H1 (cell line): Measurements from ENCODE around the gene PBLD. TPM values are rescaled to one million over a fixed set of nuclear protein-coding genes. Genes with fewer than 3 reads are reported as not detected.

Experiments used
- CTCF ChIA-PET: fragments of 300-600 bp; sonication (Branson Sonifier 250); formaldehyde crosslinking; loops from one replicate; lab custom pipeline; 2021; ENCODE audit not compliant: partially characterized antibody; lab: Charles Lee
- POLR2A ChIA-PET: fragments of 300-600 bp; sonication (Branson Sonifier 250); formaldehyde crosslinking; loops from one replicate; lab custom pipeline; 2021; ENCODE audit warnings: inconsistent platforms; ENCODE audit not compliant: partially characterized antibody; lab: Charles Lee
- DNase-seq, 2 experiments: peaks; one replicate each; pipeline versions ENCODE4 v3.0.0 to v3.0.0-alpha.2; 2010 to 2022; ENCODE audit warnings: low spot score in 2 of 2, low read depth in 1 of 2, mixed read lengths in 1 of 2
- FAIRE-seq: peaks from 2 replicates; lab custom pipeline; 2011; peaks lifted over from hg19 to GRCh38; lab: Jason Lieb, UNC
- H2AFZ ChIP-seq: 2 replicates; pipeline ENCODE4 v1.8.1; 2012; ENCODE audit warnings: low read length, inconsistent platforms
- H2AK5ac ChIP-seq: 2 replicates; pipeline ENCODE4 v1.6.1; 2013; ENCODE audit warnings: low read depth, low read length
- H2BK120ac ChIP-seq: replicated peaks from 2 replicates; pipeline ENCODE3; 2013; ENCODE audit warnings: low read depth, low read length, inconsistent platforms
- H2BK12ac ChIP-seq: 2 replicates; pipeline ENCODE4 v1.6.1; 2013; ENCODE audit warnings: low read depth, low read length
- H2BK15ac ChIP-seq: 2 replicates; pipeline ENCODE4 v1.6.1; 2013; ENCODE audit warnings: low read length
- H2BK20ac ChIP-seq: 2 replicates; pipeline ENCODE4 v1.6.1; 2013; ENCODE audit warnings: low read length
- H2BK5ac ChIP-seq: 2 replicates; pipeline ENCODE4 v1.6.1; 2013; ENCODE audit warnings: low read depth, low read length
- H3K14ac ChIP-seq: 2 replicates; pipeline ENCODE4 v1.6.1; 2013; ENCODE audit warnings: inconsistent platforms; ENCODE audit not compliant: insufficient read length
- H3K18ac ChIP-seq: 2 replicates; pipeline ENCODE4 v1.6.1; 2013; ENCODE audit warnings: low read length; ENCODE audit errors: extremely low read depth
- H3K23ac ChIP-seq: 2 replicates; pipeline ENCODE4 v1.6.1; 2013; ENCODE audit warnings: inconsistent platforms; ENCODE audit not compliant: insufficient read length
- H3K23me2 ChIP-seq: 2 replicates; pipeline ENCODE4 v1.6.1; 2013; ENCODE audit warnings: low read depth, low read length
- H3K27ac ChIP-seq: 2 replicates; pipeline ENCODE4 v1.6.1; 2011; ENCODE audit warnings: low read depth, low read length, inconsistent platforms
- H3K27me3 ChIP-seq, 4 experiments: replicated peaks in 1 of 4; 1 replicate in 1 of 4; 2 replicates in 3 of 4; pipeline versions ENCODE4 v1.6.1 to v1.8.1; 2011 to 2013; ENCODE audit warnings: low read length in 3 of 4, mild to moderate bottlenecking in 3 of 4, inconsistent platforms in 2 of 4, mixed read lengths in 2 of 4, moderate library complexity in 1 of 4; ENCODE audit not compliant: control insufficient read depth in 3 of 4, insufficient read depth in 3 of 4; ENCODE audit errors: extremely low read depth in 1 of 4
- H3K36me3 ChIP-seq, 4 experiments: 2 replicates each; pipeline versions ENCODE4 v1.6.1 to v1.8.1; 2011 to 2013; ENCODE audit warnings: mild to moderate bottlenecking in 4 of 4, low read length in 3 of 4, moderate library complexity in 2 of 4, control low read depth in 1 of 4, inconsistent platforms in 1 of 4; ENCODE audit not compliant: insufficient read depth in 4 of 4, control insufficient read depth in 2 of 4
- H3K4ac ChIP-seq: replicated peaks from 2 replicates; pipeline ENCODE3; 2013; ENCODE audit warnings: low read length, low read depth, mixed read lengths, inconsistent platforms; ENCODE audit not compliant: insufficient read length
- H3K4me1 ChIP-seq, 4 experiments: replicated peaks in 1 of 4; 1 replicate in 1 of 4; 2 replicates in 3 of 4; pipeline versions ENCODE4 v1.6.1 to v1.8.1; 2011 to 2013; ENCODE audit warnings: low read length in 3 of 4, inconsistent platforms in 2 of 4, mixed read lengths in 1 of 4; ENCODE audit not compliant: insufficient read depth in 4 of 4, control insufficient read depth in 3 of 4
- H3K4me2 ChIP-seq, 2 experiments: 2 replicates each; pipeline versions ENCODE4 v1.6.1 to v1.8.1; 2011 to 2013; ENCODE audit warnings: low read depth in 2 of 2, low read length in 2 of 2, control low read depth in 1 of 2, inconsistent platforms in 1 of 2, mild to moderate bottlenecking in 1 of 2; ENCODE audit not compliant: insufficient read depth in 1 of 2
- H3K4me3 ChIP-seq, 4 experiments: fragments of 200-600, 300-600 bp in 1 of 4; sonication (generic), shearing (Covaris generic), sonication (Bioruptor Twin) in 1 of 4; 2 replicates each; pipeline versions ENCODE4 v1.5.1 to v1.8.1; 2011 to 2016; ENCODE audit warnings: low read length in 4 of 4, low read depth in 3 of 4, control low read depth in 2 of 4, inconsistent platforms in 2 of 4, mild to moderate bottlenecking in 2 of 4, mixed read lengths in 1 of 4, moderate library complexity in 1 of 4; ENCODE audit not compliant: insufficient read depth in 2 of 4; ENCODE audit errors: extremely low read depth in 1 of 4
- H3K56ac ChIP-seq: replicated peaks from 2 replicates; pipeline ENCODE3; 2013; ENCODE audit warnings: low read depth, mild to moderate bottlenecking, mixed read lengths, low read length, inconsistent platforms; ENCODE audit not compliant: insufficient read length
- H3K79me1 ChIP-seq: 2 replicates; pipeline ENCODE4 v1.6.1; 2013; ENCODE audit warnings: low read depth, low read length, control low read depth
- H3K79me2 ChIP-seq, 2 experiments: 2 replicates each; pipeline versions ENCODE4 v1.6.1 to v1.8.1; 2012 to 2013; ENCODE audit warnings: low read length in 2 of 2, mild to moderate bottlenecking in 2 of 2, inconsistent platforms in 1 of 2; ENCODE audit not compliant: insufficient read depth in 2 of 2, control insufficient read depth in 1 of 2
- H3K9ac ChIP-seq, 4 experiments: replicated peaks in 1 of 4; 1 replicate in 1 of 4; 2 replicates in 3 of 4; pipeline versions ENCODE4 v1.6.1 to v1.8.1; 2011 to 2013; ENCODE audit warnings: low read depth in 3 of 4, low read length in 3 of 4, control low read depth in 2 of 4, mild to moderate bottlenecking in 2 of 4, moderate library complexity in 2 of 4, inconsistent platforms in 1 of 4; ENCODE audit errors: extremely low read depth in 1 of 4
- H3K9me3 ChIP-seq, 2 experiments: 2 replicates each; pipeline versions ENCODE4 v1.6.1 to v1.8.1; 2012 to 2013; ENCODE audit warnings: mild to moderate bottlenecking in 2 of 2, moderate library complexity in 2 of 2, control low read depth in 1 of 2, inconsistent platforms in 1 of 2, low read depth in 1 of 2, low read length in 1 of 2, mixed read lengths in 1 of 2; ENCODE audit not compliant: insufficient read depth in 2 of 2
- H4K20me1 ChIP-seq, 2 experiments: replicated peaks in 1 of 2; 2 replicates each; pipeline versions ENCODE3 to v1.8.1; 2011 to 2013; ENCODE audit warnings: inconsistent platforms in 2 of 2, low read length in 2 of 2, mild to moderate bottlenecking in 1 of 2; ENCODE audit not compliant: insufficient read depth in 2 of 2, control insufficient read depth in 1 of 2
- H4K5ac ChIP-seq: 2 replicates; pipeline ENCODE4 v1.6.1; 2013; ENCODE audit warnings: low read length, low read depth, mixed read lengths, inconsistent platforms; ENCODE audit not compliant: insufficient read length
- H4K8ac ChIP-seq: 2 replicates; pipeline ENCODE4 v1.8.0; 2013; ENCODE audit warnings: mild to moderate bottlenecking, moderate library complexity, low read length, inconsistent platforms; ENCODE audit not compliant: insufficient read depth; ENCODE audit errors: extremely low read depth
- H4K91ac ChIP-seq: replicated peaks from 2 replicates; pipeline ENCODE3; 2013; ENCODE audit warnings: low read length, mixed read lengths, inconsistent platforms; ENCODE audit not compliant: insufficient read length
- WGBS, 2 experiments: shearing (Covaris generic) in 1 of 2; methylation state at CpG; one replicate each; pipeline versions ENCODE4 v1.1.6 to v1.1.7; 2013 to 2015; ENCODE audit warnings: low lambda C conversion rate in 2 of 2, mixed read lengths in 2 of 2, inconsistent platforms in 1 of 2, low coverage in 1 of 2, missing lambda C conversion rate in 1 of 2; ENCODE audit not compliant: insufficient replicate concordance in 2 of 2, insufficient coverage in 1 of 2, insufficient read length in 1 of 2; ENCODE audit errors: extremely low coverage in 1 of 2, missing lambda C conversion rate in 1 of 2; 5-methylcytosine and 5-hydroxymethylcytosine counted together
- polyA plus RNA-seq, 7 experiments: library from polyadenylated mRNA; depleted of rRNA in 3 of 7; stranded (reverse) in 5 of 7; unstranded in 2 of 7; fragments of >200 nt in 5 of 7; fragments of 200-250 nt in 2 of 7; gene quantifications; 1 replicate in 5 of 7; 2 replicates in 1 of 7; 4 replicates in 1 of 7; pipeline versions ENCODE4 v1.2.1 to v1.2.3, GENCODE V29; 2011 to 2013; ENCODE audit warnings: missing spikeins in 2 of 7, mixed read lengths in 2 of 7
- total RNA-seq: library from RNA; stranded (reverse); fragmentation: NEBNext Ultra II Directional; extraction: Animal tissue kit (Norgen Biotek cat#: 25700); gene quantifications from 2 replicates; pipeline ENCODE4 v1.2.1, GENCODE V29; 2021

Gene PBLD
- total and polyA plus RNA-seq, 2 of the 8 experiments (the other 6 are each of a cell fraction or from before 2014, with no cell fraction given), result 0.56 to 2.0 TPM

DNA sequence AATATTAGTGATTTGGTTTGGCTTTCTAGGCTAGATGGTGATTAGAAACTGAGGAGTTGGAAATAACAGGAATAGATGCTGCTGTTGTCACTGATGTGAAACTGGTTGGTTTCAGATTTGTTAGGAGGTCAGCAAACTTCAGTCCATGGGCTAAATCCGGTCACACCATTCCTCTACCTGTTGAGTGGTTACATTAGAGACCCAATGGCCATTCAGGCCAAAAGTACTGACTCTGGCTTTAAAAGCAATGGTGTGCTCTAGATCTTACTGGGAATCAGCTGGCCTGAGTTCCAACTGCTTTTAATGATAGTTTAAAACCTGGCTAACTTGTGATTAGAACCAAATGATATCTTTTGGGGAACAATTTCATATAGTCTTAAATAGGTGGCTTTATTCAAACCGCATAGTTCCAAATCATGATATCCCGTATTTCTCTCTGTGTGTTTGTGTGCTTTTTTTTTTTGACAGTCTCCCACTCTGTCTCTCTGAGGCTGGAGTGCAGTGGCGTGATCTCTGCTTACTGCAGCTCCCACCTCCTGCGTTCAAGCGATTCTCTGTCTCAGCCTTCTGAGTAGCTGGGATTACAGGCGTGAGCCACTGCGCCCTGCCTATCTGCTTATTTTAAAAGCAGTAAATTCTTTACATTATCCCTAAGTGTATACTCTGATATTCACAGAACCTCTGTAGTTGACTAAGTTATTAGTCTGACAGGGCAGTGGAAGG, 7.8 kb upstream of the PBLD start:
- POLR2A ChIA-PET, result interaction anchor here (0.9 to 11.0 kb wide), 5 partner anchors 8 to 113 kb away, joined by 3 to 141 read pairs (median 3); partner anchors contain the start of genes HNRNPH3 and PBLD
- Histone ChIP-seq H4K8ac (no peak overlapping the region), H2AFZ (no peak overlapping the region), H2BK15ac (no peak overlapping the region), H2BK20ac (no peak overlapping the region), H3K9me3 (no peaks in the 10 kb centered on the region), H3K4me3 (no peak overlapping the region), H3K4me2 (no peak overlapping the region), H3K79me2 (peaks cover 20 to 55% of the 10 kb centered on the region in 2 experiments), H4K5ac (no peak overlapping the region), H4K91ac (no peak overlapping the region), H3K27me3 (no peaks in the 10 kb centered on the region), H4K20me1 (peaks cover 18 to 35% of the 10 kb centered on the region in 2 experiments), H3K9ac (no peak overlapping the region), H3K27ac (no peak overlapping the region), H3K4ac (no peak overlapping the region), H3K4me1 (peaks cover 0 to 2% (median under 1%) of the 10 kb centered on the region in 4 experiments; a peak in 2 of 7 replicates), H2BK5ac (no peak overlapping the region), H3K14ac (no peak overlapping the region), H2AK5ac (no peak overlapping the region), H3K23ac (no peak overlapping the region), H3K18ac (no peak overlapping the region), H2BK12ac (no peak overlapping the region), H3K23me2 (no peaks in the 10 kb centered on the region), H3K79me1 (peaks cover 3% of the 10 kb centered on the region), H3K36me3 (peaks cover 35 to 87% (median 52%) of the 10 kb centered on the region in 4 experiments), H3K56ac (no peak overlapping the region), H2BK120ac (no peak overlapping the region)
- DNase-seq (no peak), FAIRE-seq (no peak)
- CTCF ChIA-PET, result interaction anchor here (1.6 kb wide), 1 partner anchor 7 kb away, joined by 11 read pairs; no protein-coding TSS in a partner anchor
- WGBS, 2 experiments, result 96% methylated on average over 8 of the region's 8 CpGs; no CpG with 5 or more reads in 1 of the 2 experiments
